Tibial nerve (tissue), 4 donors: ENCODE results near the gene ZDHHC11.

Source experiments
- EP300 ChIP-seq, 2 donors: sonication (generic); formaldehyde crosslinking; IDR thresholded peaks; one replicate each; pipeline ENCODE4 v1.6.1; 2017; ENCODE audit warnings: antibody characterized with exemption in 2 of 2, mild to moderate bottlenecking in 1 of 2
- POLR2A ChIP-seq, 2 donors: fragments of 450-650 bp; IDR thresholded peaks; one replicate each; pipeline ENCODE4 v1.6.1; 2017; ENCODE audit warnings: antibody characterized with exemption in 2 of 2, mild to moderate bottlenecking in 2 of 2, moderate library complexity in 2 of 2
- TF ChIP-seq, protein P1 (sequence below), 5 experiments: fragments of 200-600 bp in 3 of 5; fragments of 450-650 bp in 2 of 5; sonication (generic) in 3 of 5; IDR thresholded peaks; one replicate each; pipeline ENCODE4 v1.5.1; 2016 to 2019; ENCODE audit warnings: antibody characterized with exemption in 5 of 5, mild to moderate bottlenecking in 3 of 5, moderate library complexity in 2 of 5

DNA sequence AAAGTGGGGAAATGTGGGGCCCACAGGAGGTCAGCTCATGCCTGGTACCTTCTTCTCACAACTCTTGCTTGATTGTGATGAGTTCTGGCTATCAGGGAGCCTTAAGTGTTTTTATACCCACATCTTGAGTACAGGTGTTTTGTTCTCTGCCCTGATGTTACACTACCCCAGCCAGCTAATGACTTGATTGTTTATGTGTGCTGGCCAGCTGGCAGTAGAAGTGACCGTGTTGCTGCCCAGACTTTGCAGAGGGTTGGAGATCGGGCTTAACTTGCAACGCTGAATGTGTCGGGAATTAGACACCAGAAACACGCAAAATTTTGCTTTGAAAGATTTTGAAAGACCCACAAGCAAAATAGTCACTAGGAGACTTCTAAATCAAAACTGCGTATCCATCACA is 49.3 kb downstream of the ZDHHC11 start:
- TF ChIP-seq, protein P1, sequence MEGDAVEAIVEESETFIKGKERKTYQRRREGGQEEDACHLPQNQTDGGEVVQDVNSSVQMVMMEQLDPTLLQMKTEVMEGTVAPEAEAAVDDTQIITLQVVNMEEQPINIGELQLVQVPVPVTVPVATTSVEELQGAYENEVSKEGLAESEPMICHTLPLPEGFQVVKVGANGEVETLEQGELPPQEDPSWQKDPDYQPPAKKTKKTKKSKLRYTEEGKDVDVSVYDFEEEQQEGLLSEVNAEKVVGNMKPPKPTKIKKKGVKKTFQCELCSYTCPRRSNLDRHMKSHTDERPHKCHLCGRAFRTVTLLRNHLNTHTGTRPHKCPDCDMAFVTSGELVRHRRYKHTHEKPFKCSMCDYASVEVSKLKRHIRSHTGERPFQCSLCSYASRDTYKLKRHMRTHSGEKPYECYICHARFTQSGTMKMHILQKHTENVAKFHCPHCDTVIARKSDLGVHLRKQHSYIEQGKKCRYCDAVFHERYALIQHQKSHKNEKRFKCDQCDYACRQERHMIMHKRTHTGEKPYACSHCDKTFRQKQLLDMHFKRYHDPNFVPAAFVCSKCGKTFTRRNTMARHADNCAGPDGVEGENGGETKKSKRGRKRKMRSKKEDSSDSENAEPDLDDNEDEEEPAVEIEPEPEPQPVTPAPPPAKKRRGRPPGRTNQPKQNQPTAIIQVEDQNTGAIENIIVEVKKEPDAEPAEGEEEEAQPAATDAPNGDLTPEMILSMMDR (IDR thresholded peaks at IDR 0.05): no peak
- TF ChIP-seq POLR2A (IDR thresholded peaks at IDR 0.05) (no peak), EP300 (IDR thresholded peaks at IDR 0.05) (no peak)
